Natural killer cell (primary cell): ENCODE results near the gene PCP4L1. TPM values are rescaled to one million over a fixed set of nuclear protein-coding genes. Genes with fewer than 3 reads are reported as not detected.
"Not testable (repeated sequence)": the region's sequence is repeated elsewhere in the genome, so short reads cannot be mapped to it uniquely, and the experiment has no call there.

Experiments used
- ATAC-seq, 3 donors: fragments of 150-1000 bp in 2 of 3; fragments of 200-7000 bp in 1 of 3; cut with Tn5 transposase; 1 replicate in 1 of 3; 2 replicates in 2 of 3; pipeline ENCODE4 v1.10.0; 2021; ENCODE audit warnings: mild to moderate bottlenecking in 2 of 3, moderate library complexity in 2 of 3
- DNase-seq, 2 donors: peaks; one replicate each; pipeline versions ENCODE4 v3.0.0 to v3.0.0-alpha.2; 2013 to 2021; ENCODE audit warnings: mixed read lengths in 1 of 2
- H3K27ac ChIP-seq: one replicate; pipeline ENCODE4 v1.5.1; 2013; ENCODE audit warnings: mild to moderate bottlenecking, low read length
- H3K27me3 ChIP-seq: one replicate; pipeline ENCODE4 v1.6.1; 2013; ENCODE audit warnings: low read length; ENCODE audit not compliant: control insufficient read depth, insufficient read depth
- H3K36me3 ChIP-seq: one replicate; pipeline ENCODE4 v1.6.1; 2013; ENCODE audit warnings: low read length; ENCODE audit not compliant: control insufficient read depth, insufficient read depth
- H3K4me1 ChIP-seq: one replicate; pipeline ENCODE4 v1.6.1; 2013; ENCODE audit warnings: low read length; ENCODE audit not compliant: control insufficient read depth, insufficient read depth
- H3K4me3 ChIP-seq: one replicate; pipeline ENCODE4 v1.5.1; 2013; ENCODE audit warnings: low read length
- H3K9me3 ChIP-seq: one replicate; pipeline ENCODE4 v1.6.1; 2013; ENCODE audit warnings: low read length; ENCODE audit not compliant: control insufficient read depth, insufficient read depth
- H3K27ac Mint-ChIP-seq, 2 donors: one replicate each; pipeline ENCODE4 v1.8.0; 2022; ENCODE audit warnings: mild to moderate bottlenecking in 2 of 2, mixed read lengths in 2 of 2, moderate library complexity in 1 of 2
- H3K27me3 Mint-ChIP-seq, 2 donors: one replicate each; pipeline ENCODE4 v1.8.0; 2022; ENCODE audit warnings: low read depth in 2 of 2, mixed read lengths in 2 of 2
- H3K36me3 Mint-ChIP-seq: one replicate; pipeline ENCODE4 v1.8.0; 2022; ENCODE audit warnings: mixed read lengths
- H3K4me1 Mint-ChIP-seq, 2 donors: one replicate each; pipeline ENCODE4 v1.8.0; 2022; ENCODE audit warnings: mixed read lengths in 2 of 2
- H3K4me3 Mint-ChIP-seq: one replicate; pipeline ENCODE4 v1.8.0; 2022; ENCODE audit warnings: mild to moderate bottlenecking, moderate library complexity, mixed read lengths
- H3K9me3 Mint-ChIP-seq, 2 donors: one replicate each; pipeline ENCODE4 v1.8.0; 2022; ENCODE audit warnings: mixed read lengths in 2 of 2
- WGBS: methylation state at CpG from one replicate; pipeline ENCODE4 v1.1.7; 2013; ENCODE audit warnings: missing lambda C conversion rate; ENCODE audit not compliant: insufficient coverage; 5-methylcytosine and 5-hydroxymethylcytosine counted together
- intact Hi-C: fragments of 100-400 bp; cut with micrococcal nuclease; formaldehyde crosslinking; loops from one replicate; pipeline ENCODE4 v1.14.2; 2022
- total RNA-seq, 4 donors: library from RNA; stranded (reverse); fragments of 120-200 nt in 1 of 4; gene quantifications; one replicate each; pipeline versions ENCODE4 v1.2.3 to v1.2.4, GENCODE V29; 2013 to 2022
- TF ChIP-seq, protein P1 (sequence below): fragments of 200-600 bp; IDR thresholded peaks from one replicate; pipeline ENCODE4 v1.8.0; 2022; ENCODE audit warnings: antibody characterized with exemption

Gene PCP4L1
- total RNA-seq, 3 donors from 2014 or later (not counting 1 experiment from before 2014, with no cell fraction given) = not detected

DNA sequence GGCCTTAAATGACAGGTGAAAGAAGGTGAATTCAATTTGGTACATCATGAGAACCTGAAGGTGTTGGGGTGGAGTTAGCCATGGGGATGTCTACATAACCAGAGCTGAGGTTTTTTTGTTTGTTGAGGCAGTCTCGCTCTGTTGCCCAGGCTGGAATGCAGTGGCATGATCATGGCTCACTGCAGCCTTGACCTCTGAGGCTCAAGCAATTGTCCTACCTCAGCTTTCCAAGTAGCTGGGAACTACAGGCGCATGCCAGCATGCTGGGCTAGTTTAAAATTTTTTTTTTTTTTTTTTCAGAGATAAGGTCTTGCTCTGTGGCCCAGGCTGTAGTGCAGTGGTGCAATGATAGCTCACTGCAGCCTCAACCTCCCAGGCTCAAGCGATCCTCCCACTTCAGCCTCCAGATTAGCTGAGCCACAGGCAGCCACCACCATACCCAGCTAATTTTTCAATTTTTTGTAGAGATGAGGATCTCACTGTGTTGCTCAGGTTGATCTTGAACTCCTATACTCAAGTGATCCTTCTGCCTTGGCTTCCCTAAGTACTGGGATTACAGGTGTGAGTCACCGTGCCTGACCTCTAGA lies 53.1 kb downstream of the PCP4L1 start:
- intact Hi-C loops = no loop called here
- no peak overlapping the region for H3K27ac Mint-ChIP-seq

DNA sequence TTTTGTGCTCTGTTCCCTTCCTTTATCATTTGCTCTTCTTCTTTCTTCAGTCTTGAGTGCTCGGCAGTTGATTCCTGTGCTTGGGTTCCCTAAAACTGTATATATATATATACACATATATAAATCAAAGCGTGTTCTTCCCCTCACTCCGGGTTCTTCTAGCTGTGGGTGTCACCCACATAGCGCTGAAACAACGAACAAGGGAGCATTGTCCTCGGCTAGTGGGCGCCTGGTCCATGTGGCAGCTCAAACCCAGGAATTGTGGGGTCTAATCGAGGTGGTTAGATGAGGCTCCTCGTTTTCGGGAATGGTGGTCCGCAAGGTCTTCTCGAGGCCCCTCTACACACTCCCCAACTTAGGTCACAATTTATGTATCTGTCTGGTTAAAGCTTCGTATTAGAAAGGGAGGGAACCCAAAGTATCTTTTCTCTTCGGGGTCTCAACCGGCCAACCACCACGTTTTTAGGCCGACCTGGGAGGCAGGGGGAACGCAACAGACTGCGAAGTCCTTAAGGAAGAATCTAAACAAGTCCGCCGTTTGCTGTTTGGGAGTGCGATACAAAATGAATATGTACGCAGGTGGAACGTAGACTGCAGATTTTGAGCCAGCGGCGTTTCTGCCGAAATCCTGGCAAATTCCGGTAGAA lies 55.1 kb downstream of the PCP4L1 start:
- H3K27ac ChIP-seq = peak overlapping the region; percentile 97
- Mint-ChIP-seq H3K9me3 (no peaks in the 10 kb centered on the region), H3K27ac (peak overlapping the region; percentile 98), H3K4me1 (peaks cover 24 to 26% of the 10 kb centered on the region in 2 donors), H3K27me3 (no peaks in the 10 kb centered on the region), H3K4me3 (peak overlapping the region; percentile 97), H3K36me3 (no peaks in the 10 kb centered on the region)
- intact Hi-C loops = loop anchor here (1.0 kb wide), 1 partner anchor 7 kb away; no protein-coding TSS in a partner anchor
- peak overlapping the region; percentile 88 for H3K4me3 ChIP-seq
- no peaks in the 10 kb centered on the region for H3K36me3 ChIP-seq
- no peaks in the 10 kb centered on the region for H3K9me3 ChIP-seq
- DNase-seq = no peak
- no peaks in the 10 kb centered on the region for H3K27me3 ChIP-seq
- WGBS = 21% methylated on average over 23 of the region's 28 CpGs
- TF ChIP-seq, protein P1, sequence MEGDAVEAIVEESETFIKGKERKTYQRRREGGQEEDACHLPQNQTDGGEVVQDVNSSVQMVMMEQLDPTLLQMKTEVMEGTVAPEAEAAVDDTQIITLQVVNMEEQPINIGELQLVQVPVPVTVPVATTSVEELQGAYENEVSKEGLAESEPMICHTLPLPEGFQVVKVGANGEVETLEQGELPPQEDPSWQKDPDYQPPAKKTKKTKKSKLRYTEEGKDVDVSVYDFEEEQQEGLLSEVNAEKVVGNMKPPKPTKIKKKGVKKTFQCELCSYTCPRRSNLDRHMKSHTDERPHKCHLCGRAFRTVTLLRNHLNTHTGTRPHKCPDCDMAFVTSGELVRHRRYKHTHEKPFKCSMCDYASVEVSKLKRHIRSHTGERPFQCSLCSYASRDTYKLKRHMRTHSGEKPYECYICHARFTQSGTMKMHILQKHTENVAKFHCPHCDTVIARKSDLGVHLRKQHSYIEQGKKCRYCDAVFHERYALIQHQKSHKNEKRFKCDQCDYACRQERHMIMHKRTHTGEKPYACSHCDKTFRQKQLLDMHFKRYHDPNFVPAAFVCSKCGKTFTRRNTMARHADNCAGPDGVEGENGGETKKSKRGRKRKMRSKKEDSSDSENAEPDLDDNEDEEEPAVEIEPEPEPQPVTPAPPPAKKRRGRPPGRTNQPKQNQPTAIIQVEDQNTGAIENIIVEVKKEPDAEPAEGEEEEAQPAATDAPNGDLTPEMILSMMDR = no peak
- H3K4me1 ChIP-seq = peaks cover 13% of the 10 kb centered on the region
- peak in 2 of 3 donors; percentile 10 to 14 for ATAC-seq

More for the DNA sequence above, 53.1 kb downstream of the PCP4L1 start:
- Histone ChIP-seq H3K27me3 (no peaks in the 10 kb centered on the region), H3K27ac (no peak overlapping the region), H3K4me1 (peaks cover 19% of the 10 kb centered on the region), H3K9me3 (no peaks in the 10 kb centered on the region), H3K4me3 (no peak overlapping the region), H3K36me3 (no peaks in the 10 kb centered on the region)
- 95% methylated on average over 4 of the region's 4 CpGs for WGBS
- no peak overlapping the region for H3K4me3 Mint-ChIP-seq
- no peaks in the 10 kb centered on the region for H3K36me3 Mint-ChIP-seq
- TF ChIP-seq, protein P1 = no peak
- H3K4me1 Mint-ChIP-seq = peaks cover 26 to 28% of the 10 kb centered on the region in 2 donors
- no peaks in the 10 kb centered on the region for H3K27me3 Mint-ChIP-seq
- DNase-seq = no peak
- no peak for ATAC-seq
- H3K9me3 Mint-ChIP-seq = no peaks in the 10 kb centered on the region

DNA sequence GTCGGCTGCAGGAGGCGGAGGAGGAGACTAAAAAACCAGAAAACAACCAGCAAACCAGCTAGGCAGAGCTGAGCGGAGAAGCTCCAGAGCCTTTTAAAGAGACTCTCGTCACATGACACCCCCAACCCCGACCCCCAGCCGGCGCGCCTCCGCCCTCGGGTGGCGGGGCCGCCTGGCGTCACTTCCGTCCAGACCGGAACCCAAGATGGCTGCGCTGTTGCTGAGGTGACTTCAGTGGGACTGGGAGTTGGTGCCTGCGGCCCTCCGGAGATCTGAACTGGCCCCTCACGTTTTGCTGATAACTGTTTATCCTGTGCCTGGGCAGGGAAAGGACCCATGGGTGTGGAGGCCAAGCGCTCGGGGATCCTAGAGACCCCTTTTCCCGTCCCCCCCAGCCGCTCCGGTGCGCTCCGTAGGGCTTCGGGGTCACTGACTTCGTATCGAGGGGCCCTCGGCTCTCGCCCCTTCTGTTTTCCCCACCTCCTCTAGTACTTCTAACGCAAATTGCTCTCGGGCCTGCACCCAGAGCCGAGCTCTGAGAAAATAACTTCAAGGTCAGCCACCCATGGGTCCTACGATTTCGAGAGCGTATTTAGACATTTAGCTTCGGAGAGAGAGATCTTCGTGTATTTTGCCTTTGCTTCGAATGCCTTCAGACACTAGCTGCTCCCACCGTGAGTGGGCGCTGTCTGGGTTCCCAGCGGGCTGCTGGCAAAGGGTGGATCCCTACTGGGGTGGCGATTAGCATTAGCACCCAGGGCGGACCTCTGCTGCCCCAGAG lies 55.8 kb downstream of the PCP4L1 start, which contains the start of gene SDHC:
TSS of gene SDHC (plus strand) at position 181 of the 781 bp plus-strand sequence. CDS start at position 206, 25 bp downstream.
- TF ChIP-seq, protein P1 = no peak
- Mint-ChIP-seq H3K9me3 (no peaks in the 10 kb centered on the region), H3K4me3 (peak within 1 kb of the TSS; percentile 97), H3K27me3 (no peaks in the 10 kb centered on the region), H3K4me1 (peaks cover 24 to 26% of the 10 kb centered on the region in 2 donors), H3K36me3 (no peaks in the 10 kb centered on the region), H3K27ac (peak within 1 kb of the TSS; percentile 98)
- H3K4me3 ChIP-seq = peak within 1 kb of the TSS; percentile 88
- intact Hi-C loops = loop anchor here (1.0 kb wide), 1 partner anchor 8 kb away; no protein-coding TSS in a partner anchor
- ATAC-seq = peak; percentile 95 to 98 (median 98)
- H3K9me3 ChIP-seq = no peaks in the 10 kb centered on the region
- peak; percentile 90 to 95 for DNase-seq
- H3K27ac ChIP-seq = peak within 1 kb of the TSS; percentile 97
- H3K36me3 ChIP-seq = no peaks in the 10 kb centered on the region
- under 1% methylated on average over 45 of the region's 45 CpGs for WGBS
- no peaks in the 10 kb centered on the region for H3K27me3 ChIP-seq
- peaks cover 13% of the 10 kb centered on the region for H3K4me1 ChIP-seq

DNA sequence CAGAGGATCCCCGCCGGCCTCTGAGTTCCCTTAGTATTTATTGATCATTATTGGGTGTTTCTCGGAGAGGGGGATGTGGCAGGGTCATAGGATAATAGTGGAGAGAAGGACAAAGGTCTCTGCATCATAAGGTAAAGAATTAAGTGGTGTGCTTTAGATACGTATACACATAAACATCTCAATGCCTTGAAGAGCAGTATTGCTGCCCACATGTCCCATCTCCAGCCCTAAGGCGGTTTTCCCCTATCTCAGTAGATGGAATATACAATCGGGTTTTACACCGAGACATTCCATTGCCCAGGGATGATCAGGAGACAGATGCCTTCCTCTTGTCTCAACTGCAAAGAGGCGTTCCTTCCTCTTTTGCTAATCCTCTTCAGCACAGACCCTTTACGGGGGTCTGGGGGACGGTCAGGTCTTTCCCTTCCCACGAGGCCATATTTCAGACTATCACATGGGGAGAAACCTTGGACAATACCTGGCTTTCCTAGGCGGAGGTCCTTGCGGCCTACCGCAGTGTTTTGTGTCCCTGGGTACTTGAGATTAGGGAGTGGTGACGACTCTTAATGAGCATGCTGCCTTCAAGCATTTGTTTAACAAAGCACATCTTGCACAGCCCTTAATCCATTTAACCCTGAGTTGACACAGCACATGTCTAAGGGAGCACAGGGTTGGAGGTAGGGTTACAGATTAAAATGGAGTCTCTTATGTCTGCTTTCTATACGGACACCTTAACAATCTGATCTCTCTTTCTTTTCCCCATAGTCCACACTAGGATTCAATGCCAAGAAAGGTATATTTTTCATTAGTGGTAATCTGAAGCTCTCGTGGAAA lies 57.5 kb downstream of the PCP4L1 start:
- H3K9me3 Mint-ChIP-seq, H3K36me3 Mint-ChIP-seq, DNase-seq, H3K27ac ChIP-seq, intact Hi-C loops, H3K36me3 ChIP-seq, ATAC-seq, H3K27me3 ChIP-seq, H3K27me3 Mint-ChIP-seq, H3K4me3 ChIP-seq, H3K9me3 ChIP-seq: not testable (repeated sequence)
- peaks cover 13% of the 10 kb centered on the region for H3K4me1 ChIP-seq
- Mint-ChIP-seq H3K4me3 (peak overlapping the region; percentile 97), H3K27ac (peak overlapping the region; percentile 98), H3K4me1 (peaks cover 24 to 26% of the 10 kb centered on the region in 2 donors)
- WGBS = 95% methylated on average over 14 of the region's 17 CpGs
